Left renal cortex interstitium (tissue), 4 donors: ENCODE data around the gene MRPL41. TPM values are rescaled to one million over a fixed set of nuclear protein-coding genes. Genes with fewer than 3 reads are reported as not detected.
A peak's percentile ranks its signal among the peaks of the same experiment; 100 is the strongest.
"Not testable (repeated sequence)": the region's sequence is repeated elsewhere in the genome, so short reads cannot be mapped to it uniquely, and the experiment has no call there.

ENCODE experiments used
- DNase-seq, 4 donors: peaks; one replicate each; pipeline ENCODE4 v3.0.0-alpha.2; 2013; ENCODE audit warnings: low read depth in 4 of 4, low spot score in 2 of 4, missing footprints in 1 of 4
- polyA plus RNA-seq, 4 donors: library from polyadenylated mRNA; unstranded; fragments of 120-200 nt; gene quantifications; one replicate each; pipeline ENCODE4 v1.2.1, GENCODE V29; 2013; ENCODE audit not compliant: insufficient read length in 4 of 4

MRPL41 gene
- polyA plus RNA-seq: 10 to 100 TPM; 15.1 to 31.1 (median 25.3) TPM

DNA sequence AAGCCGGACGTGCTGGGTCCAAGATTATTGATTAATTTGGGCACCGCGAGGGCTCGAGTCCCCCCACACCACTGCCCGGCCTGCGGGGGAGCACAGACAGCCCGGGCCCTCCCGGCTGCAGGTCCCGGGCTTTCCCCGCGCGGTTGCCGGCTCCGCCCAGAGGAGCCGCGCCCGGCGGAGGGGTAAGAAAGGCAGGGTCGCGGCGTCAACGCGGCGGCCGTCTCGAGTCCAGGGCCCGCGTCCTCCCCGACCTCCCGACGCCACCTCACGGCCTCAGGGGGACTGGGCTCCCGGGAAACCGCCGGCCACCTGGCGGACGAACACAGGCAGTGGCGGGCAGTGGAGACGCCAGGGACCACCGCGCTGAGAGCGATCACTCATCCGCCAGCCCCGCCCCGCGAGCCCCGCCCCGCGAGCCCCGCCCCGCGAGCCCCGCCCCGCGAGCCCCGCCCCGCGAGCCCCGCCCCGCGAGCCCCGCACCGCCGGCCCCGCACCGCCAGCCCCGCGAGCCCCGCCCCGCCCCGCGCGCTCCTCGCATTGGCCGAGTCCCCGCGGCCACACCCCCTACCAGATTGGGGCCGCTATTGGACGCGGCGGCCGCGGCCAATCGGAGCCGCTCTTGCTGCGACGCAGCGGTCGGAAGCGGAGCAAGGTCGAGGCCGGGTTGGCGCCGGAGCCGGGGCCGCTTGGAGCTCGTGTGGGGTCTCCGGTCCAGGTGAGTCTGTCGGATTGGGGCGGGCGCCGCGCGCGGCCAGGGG, at the start of gene MRPL41:
MRPL41 (plus strand) TSS at position 616 of the 758 bp plus-strand sequence. CDS start 203 bp downstream, outside the sequence.
- peak in 3 of 4 donors; percentile 51 to 75 (median 75) for DNase-seq

GRCh38 chr9:137502008-137502911, 49.4 kb upstream of the MRPL41 start:
- no peak for DNase-seq

DNA sequence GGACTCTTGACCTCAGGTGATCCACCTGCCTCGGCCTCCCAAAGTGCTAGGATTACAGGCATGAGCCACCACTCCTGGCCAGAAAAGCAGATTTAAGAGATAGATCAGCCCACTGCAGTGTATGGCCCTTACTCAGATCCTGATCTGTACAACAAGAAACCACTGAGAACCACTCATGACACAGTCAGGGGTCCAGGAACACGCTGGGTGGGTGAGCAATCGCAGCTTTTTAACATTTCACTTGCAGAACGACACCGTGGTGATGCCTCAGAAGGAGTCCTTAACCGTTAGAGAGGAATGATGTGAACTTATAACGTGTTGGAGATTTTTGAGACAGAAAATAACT, 47.3 kb upstream of the MRPL41 start:
- no peak for DNase-seq

DNA sequence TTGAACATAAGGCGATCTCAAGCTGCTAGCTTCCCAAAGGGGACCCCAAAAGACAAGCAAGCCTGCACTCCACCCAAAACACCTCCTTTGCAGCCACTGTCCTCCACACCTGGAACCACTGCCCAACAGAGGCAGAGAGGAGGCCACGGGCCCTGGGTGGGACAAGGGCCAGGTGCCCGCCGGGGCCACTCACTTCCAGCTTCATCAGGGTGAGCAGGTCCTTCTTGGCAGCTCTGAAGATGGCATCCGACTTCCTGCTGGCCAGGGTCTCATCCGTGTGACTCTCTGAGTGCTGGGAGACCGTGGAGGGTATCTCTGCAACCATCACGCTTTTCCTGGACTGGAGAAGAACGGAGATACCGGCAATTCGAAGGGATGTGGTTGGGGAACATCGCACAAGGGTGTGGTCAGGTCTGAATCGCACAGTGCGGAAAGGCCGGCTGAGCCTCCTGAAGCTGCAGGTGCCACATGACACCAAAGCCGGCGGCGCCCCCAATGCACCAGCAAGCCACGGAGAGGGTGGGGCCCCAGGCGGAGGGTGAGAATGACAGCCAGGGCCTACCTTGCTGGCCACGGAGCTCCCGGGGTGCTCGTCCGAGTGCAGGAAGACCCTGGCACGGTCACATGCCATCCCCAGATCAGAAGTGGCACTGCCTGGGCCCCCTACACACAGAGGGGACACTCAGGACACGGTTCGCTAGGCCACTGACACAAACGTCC, 46.1 kb upstream of the MRPL41 start:
- no peak for DNase-seq

DNA sequence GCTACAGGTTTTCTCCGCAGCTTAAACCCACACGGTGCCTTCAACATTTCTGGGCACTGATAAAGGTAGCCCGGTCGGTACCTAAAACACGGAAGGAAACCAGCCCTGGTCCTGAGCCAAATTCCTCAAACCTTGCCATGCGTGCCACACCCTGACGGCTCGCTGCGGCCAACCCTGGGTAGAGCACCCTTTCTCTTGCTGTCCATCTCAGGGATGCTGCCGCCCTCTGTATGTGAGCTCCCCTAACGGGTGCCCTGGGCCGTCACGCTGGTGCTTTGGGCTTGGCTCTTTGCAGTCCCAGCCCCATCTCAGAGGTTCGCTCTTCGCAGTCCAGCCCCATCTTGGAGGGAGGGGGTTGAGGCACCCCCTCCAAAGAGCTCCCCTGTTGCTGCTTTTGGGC, 45.4 kb upstream of the MRPL41 start:
- DNase-seq: no peak

DNA sequence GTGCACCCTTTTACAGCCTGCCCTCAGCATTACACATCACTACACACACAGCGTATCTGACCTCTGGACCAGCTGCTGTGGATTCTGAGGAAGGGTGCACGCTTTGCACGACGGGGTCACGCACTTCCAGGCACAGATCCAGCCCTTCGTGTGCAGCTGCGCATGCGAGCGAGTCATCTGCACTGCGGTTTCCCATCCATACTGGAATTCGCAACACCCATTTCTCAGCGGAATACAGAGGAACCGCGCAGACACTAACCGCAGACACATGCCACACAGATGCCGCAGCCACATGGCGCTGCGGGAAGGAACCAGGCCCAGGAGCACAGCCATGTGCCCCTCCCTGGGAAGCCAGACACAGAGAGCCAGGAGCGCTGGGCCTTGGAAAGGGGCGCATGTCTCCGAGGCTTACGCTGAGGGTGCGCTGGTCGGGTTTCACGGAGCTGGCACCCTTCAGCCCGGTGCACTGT, 44.9 kb upstream of the MRPL41 start:
- no peak for DNase-seq

- DNase-seq: no peak
These were observed 42.5 kb upstream of the MRPL41 start for GRCh38 chr9:137509198-137509597.

- DNase-seq: not testable (repeated sequence)
These were observed 40.6 kb upstream of the MRPL41 start for GRCh38 chr9:137511126-137511525.

- no peak for DNase-seq
These were observed 39.8 kb upstream of the MRPL41 start for GRCh38 chr9:137511758-137512463.

DNA sequence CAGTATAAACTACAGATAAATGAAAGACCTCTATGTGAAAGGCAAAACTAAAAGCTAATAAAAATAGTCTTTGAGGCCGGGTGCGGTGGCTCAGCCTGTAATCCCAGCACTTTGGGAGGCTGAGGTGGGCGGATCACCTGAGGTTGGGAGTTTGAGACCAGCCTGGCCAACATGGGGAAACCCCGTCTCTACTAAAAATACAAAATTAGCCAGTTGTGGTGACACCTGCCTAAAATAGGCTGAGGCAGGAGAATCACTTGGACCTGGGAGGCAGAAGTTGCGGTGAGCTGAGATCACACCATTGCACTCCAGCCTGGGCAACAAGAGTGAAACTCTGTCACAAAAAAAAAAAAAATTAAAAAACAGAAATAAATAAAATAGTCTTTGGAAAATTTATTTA, 38.5 kb upstream of the MRPL41 start:
- DNase-seq: not testable (repeated sequence)

- DNase-seq: not testable (repeated sequence)
These were observed 37.7 kb upstream of the MRPL41 start for GRCh38 chr9:137513801-137514570.

- DNase-seq: no peak
These were observed 36.9 kb upstream of the MRPL41 start for GRCh38 chr9:137514691-137515337.

- no peak for DNase-seq
These were observed 36.3 kb upstream of the MRPL41 start for GRCh38 chr9:137515338-137515724.

- DNase-seq: no peak
These were observed 35.3 kb upstream of the MRPL41 start for GRCh38 chr9:137516144-137516917.

- DNase-seq: not testable (repeated sequence)
These were observed 32.8 kb upstream of the MRPL41 start for GRCh38 chr9:137518661-137519459.

DNA sequence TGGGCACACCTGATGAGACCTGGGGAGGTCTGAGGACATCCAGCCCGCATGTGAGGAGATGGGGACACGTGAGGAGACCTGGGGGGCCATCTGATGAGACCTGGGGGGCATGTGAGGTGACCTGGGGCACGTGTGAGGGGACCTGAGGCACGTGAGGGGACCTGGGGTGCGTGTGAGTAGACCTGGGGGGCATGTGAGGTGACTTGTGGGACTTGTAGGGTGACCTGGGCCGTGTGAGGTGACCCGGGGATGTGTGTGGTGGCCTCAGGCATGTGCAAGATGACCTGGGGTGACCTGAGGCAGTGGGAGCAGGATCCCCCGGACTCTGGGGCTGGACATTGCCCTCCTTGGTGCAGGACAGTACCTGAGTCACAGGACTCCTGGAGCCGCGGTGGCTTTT, 32.1 kb upstream of the MRPL41 start:
- DNase-seq: no peak

DNA sequence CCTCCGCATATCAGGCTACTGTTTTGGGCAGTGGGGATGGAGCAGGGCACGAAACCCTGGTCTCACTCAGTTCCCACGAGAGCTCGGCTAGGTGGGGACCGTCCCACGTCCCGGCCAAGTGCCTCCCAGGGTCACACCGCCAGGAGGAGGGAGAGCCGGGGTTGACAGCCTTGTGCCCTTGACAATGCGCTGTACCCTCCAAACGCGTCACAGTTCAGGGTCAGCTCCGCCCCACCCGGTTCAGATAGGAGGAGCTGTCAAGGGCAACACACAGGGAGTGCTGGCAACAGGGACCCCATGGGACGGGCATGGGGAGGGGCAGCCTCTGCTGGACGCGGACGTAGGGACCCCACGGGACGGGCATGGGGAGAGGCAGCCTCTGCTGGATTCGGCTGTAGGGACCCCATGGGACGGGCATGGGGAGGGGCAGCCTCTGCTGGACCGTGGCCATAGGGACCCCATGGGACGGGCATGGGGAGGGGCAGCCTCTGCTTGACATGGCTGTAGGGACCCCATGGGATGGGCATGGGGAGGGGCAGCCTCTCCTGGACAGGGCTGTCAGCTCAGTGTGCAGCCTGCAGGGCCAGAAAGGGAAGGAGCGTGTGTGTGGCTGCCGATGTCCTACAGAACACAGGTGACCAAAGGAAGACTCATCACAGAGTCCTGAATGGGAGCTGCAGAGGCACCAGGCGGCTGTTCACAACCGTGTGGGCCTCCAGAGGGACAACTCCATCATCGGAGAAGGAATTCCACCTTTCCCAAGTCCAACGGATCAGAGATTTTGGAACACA, 30.9 kb upstream of the MRPL41 start:
- no peak for DNase-seq
